ENCODE results near the gene WDR93.

WDR93 gene

GRCh38 chr15:89673165-89673512 is 17.5 kb upstream of the WDR93 start:
- peak; percentile 90 for TF ChIP-seq CTCF (IDR thresholded peaks at IDR 0.05; ENCODE audit: low read depth, low read length)
- TF ChIP-seq MAX (IDR thresholded peaks at IDR 0.05; ENCODE audit: low read depth, low read length): peak; percentile 37; the same call in 1 of the 2 replicates
- no peak for TF ChIP-seq POLR2A (IDR thresholded peaks at IDR 0.05; ENCODE audit: extremely low read depth, insufficient read length)
- TF ChIP-seq MYC (IDR thresholded peaks at IDR 0.05; ENCODE audit: low read depth, low read length): peak; percentile 24; the same call in 1 of the 2 replicates
- no peak overlapping the region for H3K4me3 ChIP-seq (ENCODE audit: low read depth, low read length)
- peak; percentile 61 for DNase-seq (ENCODE audit: low read depth)

- no peak for DNase-seq (ENCODE audit: low read depth)
- no peak for TF ChIP-seq MYC (IDR thresholded peaks at IDR 0.05; ENCODE audit: low read depth, low read length)
- H3K4me3 ChIP-seq (ENCODE audit: low read depth, low read length): no peak overlapping the region
These were observed 16.1 kb upstream of the WDR93 start for GRCh38 chr15:89674526-89674925.

- no peak for DNase-seq (ENCODE audit: low read depth)
- no peak for TF ChIP-seq POLR2A (IDR thresholded peaks at IDR 0.05; ENCODE audit: extremely low read depth, insufficient read length)
- TF ChIP-seq MYC (IDR thresholded peaks at IDR 0.05; ENCODE audit: low read depth, low read length): no peak
- no peak for TF ChIP-seq CTCF (IDR thresholded peaks at IDR 0.05; ENCODE audit: low read depth, low read length)
- no peak for TF ChIP-seq MAX (IDR thresholded peaks at IDR 0.05; ENCODE audit: low read depth, low read length)
These were observed 15.0 kb upstream of the WDR93 start for GRCh38 chr15:89675606-89676005.

GRCh38 chr15:89677381-89677780 is 13.2 kb upstream of the WDR93 start:
- DNase-seq (ENCODE audit: low read depth): no peak
- no peak overlapping the region for H3K4me3 ChIP-seq (ENCODE audit: low read depth, low read length)
- TF ChIP-seq POLR2A (IDR thresholded peaks at IDR 0.05; ENCODE audit: extremely low read depth, insufficient read length): no peak
- no peak for TF ChIP-seq MAX (IDR thresholded peaks at IDR 0.05; ENCODE audit: low read depth, low read length)
- no peak for TF ChIP-seq CTCF (IDR thresholded peaks at IDR 0.05; ENCODE audit: low read depth, low read length)
- no peak for TF ChIP-seq MYC (IDR thresholded peaks at IDR 0.05; ENCODE audit: low read depth, low read length)

More at GRCh38 chr15:89675606-89676005, 15.0 kb upstream of the WDR93 start:
- no peak overlapping the region for H3K4me3 ChIP-seq (ENCODE audit: low read depth, low read length)

- no peak within 1 kb of the TSS for H3K4me3 ChIP-seq (ENCODE audit: low read depth, low read length)
- no peak for DNase-seq (ENCODE audit: low read depth)
- TF ChIP-seq CTCF (IDR thresholded peaks at IDR 0.05; ENCODE audit: low read depth, low read length) (no peak), MAX (IDR thresholded peaks at IDR 0.05; ENCODE audit: low read depth, low read length) (no peak), MYC (IDR thresholded peaks at IDR 0.05; ENCODE audit: low read depth, low read length) (no peak), POLR2A (IDR thresholded peaks at IDR 0.05; ENCODE audit: extremely low read depth, insufficient read length) (no peak)
These were observed 11.4 kb upstream of the WDR93 start, which contains the start of gene PLIN1 for GRCh38 chr15:89679212-89679611. PLIN1 (minus strand) TSS chr15:89679367; CDS start chr15:89677489, 1,878 bp downstream.

GRCh38 chr15:89680282-89680873 is 10.2 kb upstream of the WDR93 start:
- TF ChIP-seq MYC (IDR thresholded peaks at IDR 0.05; ENCODE audit: low read depth, low read length): no peak
- no peak for TF ChIP-seq CTCF (IDR thresholded peaks at IDR 0.05; ENCODE audit: low read depth, low read length)
- TF ChIP-seq MAX (IDR thresholded peaks at IDR 0.05; ENCODE audit: low read depth, low read length): no peak
- no peak for TF ChIP-seq POLR2A (IDR thresholded peaks at IDR 0.05; ENCODE audit: extremely low read depth, insufficient read length)
- no peak for DNase-seq (ENCODE audit: low read depth)

More at GRCh38 chr15:89680282-89680873, 10.2 kb upstream of the WDR93 start:
- H3K4me3 ChIP-seq (ENCODE audit: low read depth, low read length): no peak overlapping the region
